SW480 (cell line): ENCODE data around the gene LSM7.

Experiments
- DNase-seq: peaks from one replicate; pipeline ENCODE4 v3.0.0-alpha.2; 2016; ENCODE audit warnings: low spot score

LSM7 gene

GRCh38 chr19:2276429-2276986 is 51.9 kb downstream of the LSM7 start:
- DNase-seq = no peak

GRCh38 chr19:2275588-2276428 is 52.6 kb downstream of the LSM7 start:
- DNase-seq = no peak

DNA sequence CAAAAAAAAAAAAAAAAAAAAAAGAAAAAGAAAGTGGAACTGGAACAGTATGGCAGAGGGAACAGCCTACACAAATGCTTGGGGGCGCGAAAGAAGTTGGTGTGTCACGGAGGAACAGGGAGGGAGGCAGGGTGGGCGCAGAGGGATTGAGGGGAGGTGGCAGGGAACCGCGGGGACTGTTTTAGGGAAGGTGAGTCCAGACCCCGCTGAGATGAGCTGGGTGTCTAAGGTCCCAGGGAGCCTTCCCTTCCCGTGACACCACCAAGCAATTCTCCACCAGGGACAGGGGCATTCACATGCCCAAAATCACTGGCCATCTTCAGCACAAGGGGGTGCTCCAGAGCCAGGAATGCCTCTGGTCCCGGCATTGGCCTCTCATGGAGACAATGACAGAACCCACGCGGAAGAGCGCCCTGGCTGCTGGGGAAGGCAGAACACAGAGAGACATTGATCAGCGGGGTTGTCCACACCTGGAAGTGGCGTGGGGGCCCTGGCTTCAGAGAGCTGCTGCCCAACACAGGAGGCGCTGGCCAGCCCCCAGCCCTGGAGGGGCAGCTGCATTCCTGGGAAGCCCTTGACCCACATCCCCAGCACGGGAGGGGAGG is 53.4 kb downstream of the LSM7 start:
- DNase-seq = peak; percentile 46

DNA sequence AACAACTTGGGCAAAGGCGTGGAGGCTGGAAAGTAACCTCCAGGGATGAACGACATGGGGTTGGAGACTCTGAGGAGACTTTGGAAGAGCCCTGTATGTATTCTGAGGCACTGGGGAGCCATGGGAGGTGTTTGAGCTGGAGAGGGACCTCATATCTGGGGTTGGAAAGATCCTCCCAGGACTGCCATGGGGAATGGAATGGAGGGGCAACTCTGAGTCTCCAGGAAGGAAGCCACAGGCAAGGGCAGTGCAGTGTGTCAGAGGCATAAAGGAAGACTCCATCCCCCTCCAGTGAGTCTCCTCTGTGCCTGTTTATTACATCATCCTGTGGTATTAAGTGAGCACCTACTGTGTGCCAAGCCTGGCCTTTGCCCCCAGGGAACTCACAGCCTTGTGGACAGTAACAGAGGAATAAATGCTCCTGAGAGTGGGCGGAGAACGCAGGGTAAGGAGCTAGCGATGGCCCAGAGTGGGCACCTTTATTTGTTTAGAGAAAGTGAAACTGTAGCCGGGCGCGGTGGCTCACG is 54.1 kb downstream of the LSM7 start:
- DNase-seq = no peak

DNA sequence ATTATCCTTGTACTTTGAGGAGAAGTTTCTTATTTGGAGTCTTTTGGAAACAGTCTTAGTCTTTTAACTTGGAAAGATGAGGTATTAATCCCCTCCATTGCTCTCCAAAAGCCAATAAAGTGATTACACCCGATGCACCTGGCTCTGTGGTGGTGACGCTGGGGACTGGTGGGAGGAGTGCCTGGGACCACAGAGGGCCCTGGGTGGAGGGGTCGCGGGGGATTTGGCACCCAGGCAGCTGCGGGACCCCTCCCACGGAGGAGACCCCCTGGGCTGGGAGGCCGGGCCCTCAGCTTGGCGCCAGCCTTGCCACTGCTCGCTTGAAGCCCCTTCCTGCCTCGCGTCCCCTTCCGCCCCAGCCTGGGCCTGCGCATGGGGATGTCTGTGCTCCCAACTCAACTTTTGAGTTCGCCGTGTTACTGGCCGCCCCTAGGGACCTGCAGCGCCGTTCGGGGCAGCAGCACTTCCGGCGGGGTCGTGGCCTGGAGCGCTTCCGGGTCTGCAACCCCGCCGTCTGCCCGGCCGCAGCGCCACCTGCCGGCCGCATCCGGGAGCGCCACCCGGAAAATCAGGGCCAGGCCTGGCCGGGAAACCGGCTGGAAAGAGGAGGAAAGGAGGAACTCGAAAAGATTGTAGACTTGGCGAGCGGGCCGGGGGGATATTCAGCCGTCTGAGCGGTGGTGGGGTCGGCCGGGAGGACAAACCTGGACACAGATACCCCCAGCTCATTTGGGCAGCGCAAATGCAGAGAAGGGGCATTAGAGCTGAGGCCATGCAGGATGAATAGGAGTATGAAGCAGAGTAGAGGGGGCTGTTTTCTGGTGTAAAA is 54.8 kb downstream of the LSM7 start:
- DNase-seq = peak; percentile 63
